SK-N-SH (cell line): ENCODE results near the gene PSAP. TPM values are rescaled to one million over a fixed set of nuclear protein-coding genes. Genes with fewer than 3 reads are reported as not detected.

Source experiments
- CTCF ChIA-PET: fragments of 300-600, 350-600 bp; formaldehyde crosslinking; extraction: SDS; loops from one replicate; lab custom pipeline; 2021; lab: Yijun Ruan, JAX
- POLR2A ChIA-PET: fragments of 350-600 bp; sonication (Branson Sonifier 250); formaldehyde crosslinking; extraction: SDS; loops from one replicate; lab custom pipeline; 2020; ENCODE audit warnings: antibody characterized with exemption, inconsistent platforms; lab: Yijun Ruan, JAX
- DNase-seq: peaks from one replicate; pipeline ENCODE4 v3.0.0; 2012
- H2AFZ ChIP-seq: fragments of 200-600 bp; sonication (generic); 2 replicates; pipeline ENCODE4 v1.8.1; 2016; ENCODE audit warnings: antibody characterized with exemption, mild to moderate bottlenecking, low read depth
- H3F3A ChIP-seq: fragments of 200-600 bp; sonication (generic); replicated peaks from 2 replicates; pipeline ENCODE3; 2016; ENCODE audit warnings: antibody characterized with exemption, mild to moderate bottlenecking; ENCODE audit not compliant: insufficient read depth
- H3K27ac ChIP-seq, 2 experiments: fragments of 200-500 bp in 1 of 2; fragments of 200-600 bp in 1 of 2; sonication (Bioruptor generic) in 1 of 2; sonication (generic), shearing (Covaris generic) in 1 of 2; 2 replicates each; pipeline versions ENCODE4 v1.5.1 to v1.6.1; 2014 to 2016; ENCODE audit warnings: low read depth in 2 of 2, inconsistent platforms in 1 of 2, low read length in 1 of 2, mild to moderate bottlenecking in 1 of 2, mixed read lengths in 1 of 2
- H3K27me3 ChIP-seq: fragments of 200-600 bp; sonication (generic), shearing (Covaris generic); 2 replicates; pipeline ENCODE4 v1.6.1; 2016; ENCODE audit warnings: mixed run types; ENCODE audit not compliant: insufficient read depth
- H3K36me3 ChIP-seq, 2 experiments: fragments of 200-500 bp in 1 of 2; fragments of 200-600 bp in 1 of 2; sonication (Bioruptor generic) in 1 of 2; sonication (generic) in 1 of 2; replicated peaks in 1 of 2; 2 replicates each; pipeline versions ENCODE3 to v1.5.1; 2014 to 2016; ENCODE audit warnings: low read length in 1 of 2, mild to moderate bottlenecking in 1 of 2; ENCODE audit not compliant: insufficient read depth in 2 of 2, control insufficient read depth in 1 of 2
- H3K4me1 ChIP-seq, 2 experiments: fragments of 200-500 bp in 1 of 2; fragments of 200-600 bp in 1 of 2; sonication (Bioruptor generic) in 1 of 2; sonication (generic), shearing (Covaris generic) in 1 of 2; 2 replicates each; pipeline versions ENCODE4 v1.5.1 to v1.6.1; 2014 to 2016; ENCODE audit warnings: low read depth in 1 of 2, low read length in 1 of 2, mixed run types in 1 of 2; ENCODE audit not compliant: insufficient read depth in 2 of 2, control insufficient read depth in 1 of 2
- H3K4me2 ChIP-seq: fragments of 200-600 bp; sonication (generic), shearing (Covaris generic); 2 replicates; pipeline ENCODE4 v1.6.1; 2017; ENCODE audit warnings: mixed run types
- H3K4me3 ChIP-seq, 2 experiments: fragments of 200-500 bp in 1 of 2; fragments of 200-600 bp in 1 of 2; sonication (Bioruptor generic) in 1 of 2; sonication (generic), shearing (Covaris generic) in 1 of 2; 2 replicates each; pipeline versions ENCODE4 v1.5.1 to v1.8.1; 2014 to 2016; ENCODE audit warnings: low read depth in 2 of 2, inconsistent platforms in 1 of 2, low read length in 1 of 2, mild to moderate bottlenecking in 1 of 2, mixed read lengths in 1 of 2, moderate library complexity in 1 of 2
- H3K79me2 ChIP-seq: fragments of 200-600 bp; sonication (generic); 2 replicates; pipeline ENCODE4 v1.8.1; 2017; ENCODE audit warnings: mild to moderate bottlenecking; ENCODE audit not compliant: insufficient read depth
- H3K9ac ChIP-seq: fragments of 200-600 bp; sonication (generic); 2 replicates; pipeline ENCODE4 v1.6.1; 2017; ENCODE audit warnings: mixed run types
- H3K9me2 ChIP-seq: fragments of 200-600 bp; sonication (generic); 2 replicates; pipeline ENCODE4 v1.6.1; 2017; ENCODE audit warnings: mixed run types
- H3K9me3 ChIP-seq: fragments of 200-600 bp; sonication (generic); 2 replicates; pipeline ENCODE4 v1.6.1; 2017; ENCODE audit warnings: mixed run types, mild to moderate bottlenecking, moderate library complexity
- H4K20me1 ChIP-seq: fragments of 200-600 bp; sonication (generic); 2 replicates; pipeline ENCODE4 v1.6.1; 2017; ENCODE audit warnings: mild to moderate bottlenecking, mixed run types; ENCODE audit not compliant: insufficient read depth
- CHD2 ChIP-seq: fragments of 150-350 bp; IDR thresholded peaks from 2 replicates; pipeline ENCODE4 v1.6.1; 2018; ENCODE audit warnings: low read length; ENCODE audit not compliant: partially characterized antibody
- ELF1 ChIP-seq: IDR thresholded peaks from 2 replicates; pipeline ENCODE4 v1.4.0; 2012
- FOSL2 ChIP-seq: IDR thresholded peaks from 2 replicates; pipeline ENCODE4 v1.4.0; 2012; ENCODE audit warnings: low read depth, mild to moderate bottlenecking, moderate library complexity, borderline replicate concordance
- GABPA ChIP-seq: IDR thresholded peaks from 2 replicates; pipeline ENCODE4 v1.4.0; 2012; ENCODE audit warnings: low read depth, mild to moderate bottlenecking
- GATA2 ChIP-seq: sonication (generic); formaldehyde crosslinking; IDR thresholded peaks from 2 replicates; pipeline ENCODE4 v1.5.0; 2020; ENCODE audit warnings: mild to moderate bottlenecking, missing genetic modification reagents
- IRF3 ChIP-seq: fragments of 150-350 bp; IDR thresholded peaks from 2 replicates; pipeline ENCODE4 v1.6.1; 2016; ENCODE audit warnings: mild to moderate bottlenecking, low read depth, low read length
- MEF2A ChIP-seq: IDR thresholded peaks from 2 replicates; pipeline ENCODE4 v1.4.0; 2012; ENCODE audit warnings: low read depth, borderline replicate concordance
- MXI1 ChIP-seq: IDR thresholded peaks from 2 replicates; pipeline ENCODE4 v1.6.1; 2012; ENCODE audit warnings: mild to moderate bottlenecking, low read depth, low read length, improper control_type of control experiment
- NFIC ChIP-seq: IDR thresholded peaks from 2 replicates; pipeline ENCODE4 v1.4.0; 2012; ENCODE audit warnings: borderline replicate concordance
- NRF1 ChIP-seq: IDR thresholded peaks from 2 replicates; pipeline ENCODE4 v1.6.1; 2012; ENCODE audit warnings: low read depth, mild to moderate bottlenecking, low read length
- RAD21 ChIP-seq: IDR thresholded peaks from 2 replicates; pipeline ENCODE4 v1.6.1; 2012; ENCODE audit warnings: mild to moderate bottlenecking, low read length
- RFX5 ChIP-seq: IDR thresholded peaks from 2 replicates; pipeline ENCODE4 v1.6.1; 2012; ENCODE audit warnings: mild to moderate bottlenecking, improper control_type of control experiment, low read length
- RXRA ChIP-seq: IDR thresholded peaks from 2 replicates; pipeline ENCODE4 v1.4.0; 2012; ENCODE audit warnings: low read depth, mild to moderate bottlenecking, borderline replicate concordance
- SIN3A ChIP-seq: IDR thresholded peaks from 2 replicates; pipeline ENCODE4 v1.6.1; 2012; ENCODE audit warnings: low read depth, mild to moderate bottlenecking, low read length, moderate library complexity, borderline replicate concordance
- TAF1 ChIP-seq: IDR thresholded peaks from 2 replicates; pipeline ENCODE4 v1.6.1; 2012; ENCODE audit warnings: low read depth, mild to moderate bottlenecking, low read length, moderate library complexity, borderline replicate concordance
- TEAD4 ChIP-seq: IDR thresholded peaks from 2 replicates; pipeline ENCODE4 v1.4.0; 2012; ENCODE audit warnings: mild to moderate bottlenecking, borderline replicate concordance; ENCODE audit not compliant: insufficient read depth
- USF1 ChIP-seq: IDR thresholded peaks from 2 replicates; pipeline ENCODE4 v1.4.0; 2012; ENCODE audit warnings: low read depth, borderline replicate concordance
- USF2 ChIP-seq: fragments of 150-350 bp; IDR thresholded peaks from 2 replicates; pipeline ENCODE4 v1.6.1; 2017; ENCODE audit warnings: antibody characterized with exemption, low read length, low read depth, borderline replicate concordance
- ZBTB33 ChIP-seq: IDR thresholded peaks from 2 replicates; pipeline ENCODE4 v1.4.0; 2012; ENCODE audit warnings: low read depth, borderline replicate concordance
- WGBS: methylation state at CpG from one replicate; pipeline ENCODE4 v1.1.6; 2017; ENCODE audit warnings: low lambda C conversion rate; 5-methylcytosine and 5-hydroxymethylcytosine counted together
- polyA plus RNA-seq, 3 experiments: library from polyadenylated mRNA; depleted of rRNA; stranded (reverse); fragments of >200 nt; gene quantifications; 2 replicates each; pipeline ENCODE4 v1.2.3, GENCODE V29; 2012

Gene PSAP
- polyA plus RNA-seq, 1 of the 3 experiments (the other 2 are of a cell fraction), result 1,647 TPM

GRCh38 chr10:71810048-71810750 lies 40.9 kb downstream of the PSAP start:
- POLR2A ChIA-PET, result no interaction called here

More at GRCh38 chr10:71810048-71810750, 40.9 kb downstream of the PSAP start:
- Histone ChIP-seq H3K9me3 (no peaks in the 10 kb centered on the region), H3K36me3 (peaks cover 0 to 4% of the 10 kb centered on the region in 2 experiments), H3K4me1 (no peaks in the 10 kb centered on the region; a peak in 1 of 4 replicates), H3K4me2 (no peak overlapping the region), H3K27me3 (no peaks in the 10 kb centered on the region)
- no peak for TF ChIP-seq NFIC
- TF ChIP-seq USF2, result no peak
- TF ChIP-seq RFX5, result no peak
- no peak for TF ChIP-seq IRF3
- no peak for TF ChIP-seq NRF1
- no peak for TF ChIP-seq USF1
- no peak for TF ChIP-seq MXI1
- no peak for TF ChIP-seq GABPA
- no peak for TF ChIP-seq MEF2A
- TF ChIP-seq ZBTB33, result no peak
- TF ChIP-seq TEAD4, result no peak
- no peak for TF ChIP-seq RAD21
- TF ChIP-seq FOSL2, result no peak
- no peak for TF ChIP-seq ELF1
- TF ChIP-seq RXRA, result no peak
- no peak for TF ChIP-seq CHD2
- no peak for TF ChIP-seq TAF1
- no peak for TF ChIP-seq GATA2
- TF ChIP-seq SIN3A, result no peak
- TF ChIP-seq, all 33 proteins: peak for 0
- CTCF ChIA-PET, result interaction anchor here (1.4 to 5.5 kb wide), 5 partner anchors 16 to 93 kb away, joined by 4 to 36 read pairs (median 8); no protein-coding TSS in a partner anchor
- H3K9ac ChIP-seq, result no peak overlapping the region
- no peak overlapping the region for H3K4me3 ChIP-seq
- no peak overlapping the region for H3K27ac ChIP-seq
- H2AFZ ChIP-seq, result no peak overlapping the region
- H4K20me1 ChIP-seq, result no peaks in the 10 kb centered on the region
- no peaks in the 10 kb centered on the region for H3K9me2 ChIP-seq
- WGBS, result 75% methylated on average over 13 of the region's 13 CpGs
- H3K79me2 ChIP-seq, result no peaks in the 10 kb centered on the region
- no peaks in the 10 kb centered on the region for H3F3A ChIP-seq
- no peak for DNase-seq
